Stimulated activated CD8-positive, alpha-beta memory T cell treated with anti-CD3 and anti-CD28 coated beads, Interleukin-12 subunit alpha, Interleukin-12 subunit beta, amount 100 ng/mL, for 1 hour (primary cell): ENCODE measurements around the gene LGR6.
"Not testable (repeated sequence)": the region's sequence is repeated elsewhere in the genome, so short reads cannot be mapped to it uniquely, and the experiment has no call there.

Experiments
- DNase-seq: peaks from one replicate; pipeline ENCODE4 v3.0.0-alpha.2; 2020; ENCODE audit warnings: low read depth

Gene LGR6, protein sequence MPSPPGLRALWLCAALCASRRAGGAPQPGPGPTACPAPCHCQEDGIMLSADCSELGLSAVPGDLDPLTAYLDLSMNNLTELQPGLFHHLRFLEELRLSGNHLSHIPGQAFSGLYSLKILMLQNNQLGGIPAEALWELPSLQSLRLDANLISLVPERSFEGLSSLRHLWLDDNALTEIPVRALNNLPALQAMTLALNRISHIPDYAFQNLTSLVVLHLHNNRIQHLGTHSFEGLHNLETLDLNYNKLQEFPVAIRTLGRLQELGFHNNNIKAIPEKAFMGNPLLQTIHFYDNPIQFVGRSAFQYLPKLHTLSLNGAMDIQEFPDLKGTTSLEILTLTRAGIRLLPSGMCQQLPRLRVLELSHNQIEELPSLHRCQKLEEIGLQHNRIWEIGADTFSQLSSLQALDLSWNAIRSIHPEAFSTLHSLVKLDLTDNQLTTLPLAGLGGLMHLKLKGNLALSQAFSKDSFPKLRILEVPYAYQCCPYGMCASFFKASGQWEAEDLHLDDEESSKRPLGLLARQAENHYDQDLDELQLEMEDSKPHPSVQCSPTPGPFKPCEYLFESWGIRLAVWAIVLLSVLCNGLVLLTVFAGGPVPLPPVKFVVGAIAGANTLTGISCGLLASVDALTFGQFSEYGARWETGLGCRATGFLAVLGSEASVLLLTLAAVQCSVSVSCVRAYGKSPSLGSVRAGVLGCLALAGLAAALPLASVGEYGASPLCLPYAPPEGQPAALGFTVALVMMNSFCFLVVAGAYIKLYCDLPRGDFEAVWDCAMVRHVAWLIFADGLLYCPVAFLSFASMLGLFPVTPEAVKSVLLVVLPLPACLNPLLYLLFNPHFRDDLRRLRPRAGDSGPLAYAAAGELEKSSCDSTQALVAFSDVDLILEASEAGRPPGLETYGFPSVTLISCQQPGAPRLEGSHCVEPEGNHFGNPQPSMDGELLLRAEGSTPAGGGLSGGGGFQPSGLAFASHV

DNA sequence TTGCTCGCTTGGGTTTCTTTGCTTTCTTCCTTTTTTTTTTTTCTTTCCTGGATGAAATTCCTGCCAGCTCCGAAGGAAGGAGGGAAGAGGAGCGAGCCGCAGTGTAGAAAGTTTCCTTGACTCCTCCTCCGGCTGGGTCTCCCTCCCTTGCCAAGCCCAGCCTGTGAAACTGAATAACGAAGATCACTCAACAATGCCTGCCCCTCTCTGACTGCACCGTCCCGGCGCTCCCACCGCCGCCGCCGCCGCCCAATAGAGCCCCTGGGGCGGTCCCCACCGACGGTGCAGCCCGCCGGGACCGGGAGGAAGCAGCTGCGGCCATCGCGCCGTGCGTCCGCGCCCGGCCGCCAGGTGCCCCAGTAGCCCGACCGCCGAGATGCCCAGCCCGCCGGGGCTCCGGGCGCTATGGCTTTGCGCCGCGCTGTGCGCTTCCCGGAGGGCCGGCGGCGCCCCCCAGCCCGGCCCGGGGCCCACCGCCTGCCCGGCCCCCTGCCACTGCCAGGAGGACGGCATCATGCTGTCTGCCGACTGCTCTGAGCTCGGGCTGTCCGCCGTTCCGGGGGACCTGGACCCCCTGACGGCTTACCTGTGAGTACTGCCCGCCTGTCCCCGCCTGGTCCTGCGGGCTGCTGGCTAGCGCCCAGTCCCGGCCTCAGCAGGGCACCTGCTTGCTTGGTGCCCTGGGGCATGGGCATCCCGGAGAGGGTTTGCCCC lies at the start of gene LGR6:
TSS of gene LGR6 (plus strand) at position 186 of the 714 bp plus-strand sequence. CDS start at position 377, 191 bp downstream.
- DNase-seq, result no peak

DNA sequence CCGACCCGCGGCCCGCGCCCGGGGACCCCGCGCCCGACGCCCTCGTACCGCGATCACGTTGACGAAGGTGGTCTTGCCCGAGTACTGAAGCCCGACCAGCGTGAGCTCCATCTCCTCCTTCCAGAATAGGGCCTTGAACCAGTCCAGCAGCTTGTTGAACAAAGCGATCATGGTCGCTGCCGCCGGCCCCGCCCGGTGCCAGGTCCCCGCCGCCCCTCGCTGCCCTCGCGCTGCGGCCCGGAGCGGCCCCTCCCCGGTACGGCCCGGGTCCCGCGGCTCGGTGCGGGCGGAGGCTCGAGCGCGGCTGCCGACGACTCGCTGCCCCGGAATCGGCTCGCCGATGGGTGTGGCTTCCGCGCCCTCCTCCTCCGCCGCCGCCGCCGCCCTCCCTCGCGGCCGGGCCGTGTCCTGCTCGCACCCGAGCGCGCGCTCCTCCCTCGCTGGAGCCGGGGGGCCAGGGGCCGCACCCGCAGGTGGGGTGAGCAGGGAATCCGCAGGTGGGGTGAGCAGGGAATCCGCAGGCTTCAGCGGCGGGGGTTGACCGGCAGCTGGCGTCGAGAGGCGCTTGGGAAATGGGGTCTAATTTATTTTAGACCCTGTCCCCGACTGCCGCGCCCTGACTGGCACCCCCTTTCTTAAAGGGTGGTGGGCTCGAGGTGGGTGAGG lies 49.1 kb upstream of the LGR6 start, which contains the start of gene ARL8A:
TSS of gene ARL8A (minus strand) at position 336 of the 666 bp plus-strand sequence. CDS start at position 171, 165 bp downstream.
- peak; percentile 45 for DNase-seq

DNA sequence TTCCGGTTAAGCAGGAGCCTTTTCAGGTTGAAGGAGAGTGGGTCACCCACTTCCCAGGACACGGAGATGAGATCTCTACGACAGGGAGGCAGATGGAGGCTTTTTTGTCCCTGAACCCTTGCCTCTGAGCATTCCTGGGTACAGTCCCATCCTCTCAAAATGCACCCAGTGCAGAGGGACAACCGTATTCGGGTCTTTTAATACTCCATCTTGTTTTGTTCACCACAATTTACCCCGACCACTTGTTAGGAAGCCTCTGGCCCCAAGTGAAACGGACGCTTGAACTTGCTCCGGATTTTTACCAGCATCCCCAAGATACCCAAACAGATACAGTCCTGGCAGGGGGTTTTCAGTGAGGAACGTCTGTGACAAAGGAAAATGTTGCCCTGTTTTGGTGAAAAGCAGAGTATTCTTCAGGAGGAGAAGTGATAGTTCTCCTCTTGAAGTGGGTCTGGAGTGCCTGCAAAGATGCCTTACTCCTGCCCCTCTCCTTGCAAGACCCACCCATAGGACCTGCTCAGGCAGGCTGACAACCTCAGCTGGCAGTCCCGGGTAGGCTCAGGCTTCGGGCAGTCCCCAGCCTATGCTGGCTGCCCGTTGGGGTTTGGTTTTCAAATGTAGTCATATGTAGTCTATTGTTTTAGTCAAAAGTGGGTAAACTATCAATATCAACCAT lies 48.4 kb upstream of the LGR6 start:
- no peak for DNase-seq

DNA sequence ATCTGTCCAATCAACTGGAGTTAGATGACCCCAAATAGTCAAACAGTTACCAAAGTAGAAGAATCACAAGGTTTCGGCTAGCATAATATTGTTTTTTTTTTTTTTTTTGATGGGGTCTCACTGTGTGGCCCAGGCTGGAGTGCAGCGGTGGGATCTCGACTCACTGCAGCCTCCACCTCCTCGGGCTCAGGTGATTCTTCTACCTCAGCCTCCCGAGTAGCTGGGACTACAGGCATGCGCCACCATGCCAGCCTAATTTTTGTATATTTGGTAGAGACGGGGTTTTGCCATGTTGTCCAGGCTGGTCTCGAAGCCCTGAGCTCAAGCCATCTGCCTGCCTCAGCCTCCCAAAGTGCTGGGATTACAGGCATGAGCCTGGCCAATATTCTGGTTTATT lies 47.9 kb upstream of the LGR6 start:
- DNase-seq, result not testable (repeated sequence)

DNA sequence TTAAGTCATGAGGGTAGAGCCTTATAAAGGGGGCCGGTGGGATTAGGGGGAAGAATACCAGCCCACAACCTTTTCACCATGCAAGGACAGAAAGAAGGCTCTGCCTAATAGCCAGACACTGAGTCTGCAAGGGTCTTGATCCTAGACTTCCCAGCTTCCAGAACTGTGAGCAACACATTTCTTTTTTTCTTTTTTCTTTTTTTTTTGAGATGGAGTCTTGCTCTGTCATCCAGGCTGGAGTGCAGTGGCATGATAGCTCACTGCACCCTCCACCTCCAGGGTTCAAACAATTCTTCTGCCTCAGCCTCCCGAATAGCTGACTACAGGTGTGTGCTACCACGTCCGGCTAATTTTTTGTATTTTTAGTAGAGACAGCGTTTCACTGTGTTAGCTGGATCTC lies 47.3 kb upstream of the LGR6 start:
- no peak for DNase-seq

DNA sequence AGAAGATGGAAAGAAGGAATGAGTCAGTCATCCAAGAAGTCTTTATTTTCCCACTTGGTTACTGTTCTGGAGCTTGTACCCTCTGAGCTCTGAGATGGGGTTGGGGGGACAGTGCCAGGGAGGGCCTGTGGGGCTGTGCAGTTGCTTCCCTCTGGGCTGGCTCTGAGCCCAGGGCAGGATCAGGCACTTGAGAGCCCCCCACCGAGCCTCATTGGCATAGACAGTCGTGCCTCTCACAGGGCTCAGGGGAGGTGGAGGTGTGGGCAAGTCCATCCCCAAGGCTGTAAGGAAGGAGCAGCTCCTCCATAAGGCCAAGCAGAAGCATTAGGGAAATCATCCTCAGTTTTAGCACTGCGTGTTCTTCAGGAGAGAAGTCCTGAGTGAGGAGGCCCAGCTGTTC lies 46.6 kb upstream of the LGR6 start:
- no peak for DNase-seq

DNA sequence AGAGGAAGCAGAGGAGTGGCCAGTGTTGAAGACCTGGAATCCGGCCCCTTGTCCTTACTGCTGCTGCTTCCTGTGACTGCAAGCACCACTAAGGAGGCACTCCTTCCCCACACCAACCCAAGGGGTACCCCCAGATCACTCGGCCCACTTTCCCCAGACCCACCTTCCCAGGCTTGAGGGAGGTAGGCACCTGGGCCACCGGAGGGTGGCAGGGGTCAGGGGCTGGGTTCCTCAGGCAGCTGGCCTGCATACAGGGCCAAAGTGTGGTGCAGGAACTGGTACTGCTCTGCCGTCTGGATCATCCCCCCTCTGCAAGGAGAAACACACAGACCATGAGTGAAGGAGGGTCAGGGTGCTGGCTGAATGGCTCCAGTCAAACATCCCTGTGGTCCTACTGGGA lies 45.2 kb upstream of the LGR6 start:
- no peak for DNase-seq

DNA sequence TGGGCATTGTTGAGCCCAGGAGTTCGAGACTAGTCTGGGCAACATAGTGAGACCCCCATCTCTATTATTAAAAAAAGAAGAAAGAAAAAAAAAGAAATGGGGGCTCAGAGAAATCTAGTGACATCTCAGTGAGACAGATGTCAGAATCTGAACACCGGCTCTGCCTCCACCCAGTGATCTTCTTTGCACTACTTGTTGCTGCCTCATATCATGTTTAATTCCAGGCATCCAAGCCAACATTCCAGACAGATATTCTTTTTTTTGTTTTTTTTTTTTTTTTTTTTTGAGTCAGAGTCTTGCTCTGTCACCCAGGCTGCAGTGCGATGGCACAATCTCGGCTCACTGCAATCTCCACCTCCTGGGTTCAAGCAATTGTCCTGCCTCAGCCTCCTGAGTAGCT lies 44.0 kb upstream of the LGR6 start:
- no peak for DNase-seq

DNA sequence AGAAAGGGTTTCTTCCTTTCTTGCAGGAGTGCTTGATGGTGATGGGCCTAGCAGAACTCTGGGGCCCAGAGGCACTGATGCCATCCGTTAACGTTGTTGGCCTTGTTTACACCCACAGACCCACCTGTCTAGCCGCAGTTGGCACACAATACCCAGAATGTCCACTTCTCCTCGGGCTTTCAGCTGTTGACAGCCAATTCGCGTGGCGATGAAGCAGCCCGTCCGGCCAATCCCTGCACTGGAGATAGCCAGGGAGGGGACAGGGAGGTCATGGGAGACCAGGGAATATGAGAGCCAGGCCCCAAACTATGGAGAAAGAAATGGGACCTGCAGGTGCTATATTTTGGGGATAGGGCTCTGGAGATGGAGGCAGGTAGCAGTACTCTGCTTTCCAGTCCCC lies 43.4 kb upstream of the LGR6 start:
- no peak for DNase-seq

DNA sequence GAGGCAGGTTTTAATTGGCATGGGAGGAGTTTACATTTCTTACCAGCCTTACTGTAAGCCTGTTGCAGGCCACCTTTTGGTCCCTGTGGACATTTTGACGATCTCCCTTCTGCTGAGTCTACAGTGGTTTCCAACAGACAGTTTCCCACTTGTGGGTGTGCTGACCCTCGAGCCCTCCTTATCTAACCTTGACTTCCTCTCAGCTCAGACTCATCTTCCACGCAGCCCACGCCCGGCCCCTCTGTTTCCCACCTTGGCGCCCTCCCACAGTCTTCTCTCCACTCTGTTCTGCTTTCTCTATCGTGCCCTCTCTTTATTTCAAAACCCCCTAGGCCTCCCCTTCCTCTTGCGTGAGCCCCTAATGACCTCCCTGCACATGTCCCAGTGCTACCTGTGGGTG lies 43.0 kb upstream of the LGR6 start:
- DNase-seq, result no peak

DNA sequence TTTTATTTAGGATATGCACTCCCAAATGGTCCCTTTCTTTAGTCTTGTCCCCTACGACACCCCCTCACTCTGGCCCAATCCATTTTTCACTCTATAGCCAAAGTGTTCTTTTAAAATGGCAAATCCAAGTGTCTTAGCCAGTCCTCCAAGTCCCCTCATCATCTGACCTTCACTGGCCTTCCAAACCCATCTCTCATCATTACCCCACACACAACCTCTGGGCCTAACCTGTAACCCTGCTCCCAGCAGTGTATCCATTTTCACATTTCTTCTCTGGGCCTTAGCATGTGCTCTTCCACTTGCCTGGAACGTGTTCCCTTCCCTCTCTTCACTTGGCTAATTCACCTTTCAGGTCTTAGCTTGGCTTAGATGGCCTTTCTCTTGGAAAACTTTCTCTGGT lies 42.6 kb upstream of the LGR6 start:
- no peak for DNase-seq

DNA sequence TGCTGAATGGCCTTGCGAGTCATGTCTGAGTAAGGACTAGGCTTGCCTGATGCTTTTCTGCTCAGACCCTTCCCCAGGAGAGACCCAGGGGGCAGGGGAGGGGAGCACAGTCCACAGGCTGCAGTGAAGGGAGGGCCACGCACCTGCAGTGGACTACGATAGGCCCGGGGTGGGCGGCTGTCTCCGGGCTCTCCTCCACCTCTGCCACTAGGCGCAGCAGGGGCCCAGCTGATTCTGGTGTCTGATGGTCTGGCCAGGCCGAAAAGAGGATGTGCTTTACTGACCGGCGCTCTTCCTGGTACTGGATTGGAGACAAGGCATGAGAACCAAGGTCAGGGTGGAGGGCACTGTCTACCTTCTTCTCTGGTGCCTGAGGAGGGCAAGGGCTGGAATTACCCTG lies 41.2 kb upstream of the LGR6 start:
- no peak for DNase-seq

DNA sequence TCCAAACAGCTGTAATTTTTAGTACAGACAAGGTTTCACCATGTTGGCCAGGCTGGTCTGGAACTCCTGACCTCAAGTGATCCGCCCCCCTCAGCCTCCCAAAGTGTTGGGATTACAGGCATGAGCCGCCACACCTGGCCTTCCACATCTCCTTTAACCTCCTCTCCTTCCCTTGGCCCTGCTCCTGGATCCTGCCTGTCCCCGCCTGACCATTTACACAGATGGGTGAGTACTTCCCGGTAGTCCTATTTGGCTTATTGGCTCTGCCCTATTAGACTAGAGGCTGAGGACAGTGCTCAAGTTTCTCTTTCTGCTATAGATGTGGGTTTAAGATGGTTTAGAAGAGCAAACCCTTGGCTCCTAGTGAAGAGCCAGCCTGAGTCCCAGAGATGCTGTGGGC lies 40.3 kb upstream of the LGR6 start:
- DNase-seq, result no peak

DNA sequence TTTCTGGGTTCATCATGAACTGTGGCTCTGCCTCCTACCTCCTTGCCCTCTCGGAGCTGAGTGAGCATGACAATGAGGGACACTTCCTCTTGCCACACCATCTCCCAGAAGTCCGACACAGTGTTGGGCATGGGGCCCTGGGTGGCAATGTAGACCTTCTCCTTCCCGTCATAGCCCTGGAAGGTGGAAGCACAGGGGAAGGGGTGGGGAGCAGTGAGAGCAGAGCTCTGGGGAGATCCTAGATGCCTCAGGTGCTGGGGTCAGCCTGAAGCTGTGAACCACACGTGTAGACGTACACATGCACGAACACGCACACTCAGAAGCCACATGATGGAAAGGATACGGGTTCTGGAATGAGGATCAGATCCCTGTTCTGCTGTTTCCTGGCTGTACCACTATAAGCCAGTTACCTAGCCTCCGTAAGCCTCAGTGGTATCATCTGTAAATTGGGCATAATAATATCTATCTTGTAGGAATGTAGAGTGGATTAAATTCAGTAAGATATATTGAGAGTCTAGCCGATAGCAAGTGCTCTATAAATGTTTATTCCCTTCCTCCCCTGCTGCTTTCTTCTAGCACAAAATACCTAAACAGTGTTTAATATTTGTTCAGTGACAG lies 39.3 kb upstream of the LGR6 start:
- no peak for DNase-seq

DNA sequence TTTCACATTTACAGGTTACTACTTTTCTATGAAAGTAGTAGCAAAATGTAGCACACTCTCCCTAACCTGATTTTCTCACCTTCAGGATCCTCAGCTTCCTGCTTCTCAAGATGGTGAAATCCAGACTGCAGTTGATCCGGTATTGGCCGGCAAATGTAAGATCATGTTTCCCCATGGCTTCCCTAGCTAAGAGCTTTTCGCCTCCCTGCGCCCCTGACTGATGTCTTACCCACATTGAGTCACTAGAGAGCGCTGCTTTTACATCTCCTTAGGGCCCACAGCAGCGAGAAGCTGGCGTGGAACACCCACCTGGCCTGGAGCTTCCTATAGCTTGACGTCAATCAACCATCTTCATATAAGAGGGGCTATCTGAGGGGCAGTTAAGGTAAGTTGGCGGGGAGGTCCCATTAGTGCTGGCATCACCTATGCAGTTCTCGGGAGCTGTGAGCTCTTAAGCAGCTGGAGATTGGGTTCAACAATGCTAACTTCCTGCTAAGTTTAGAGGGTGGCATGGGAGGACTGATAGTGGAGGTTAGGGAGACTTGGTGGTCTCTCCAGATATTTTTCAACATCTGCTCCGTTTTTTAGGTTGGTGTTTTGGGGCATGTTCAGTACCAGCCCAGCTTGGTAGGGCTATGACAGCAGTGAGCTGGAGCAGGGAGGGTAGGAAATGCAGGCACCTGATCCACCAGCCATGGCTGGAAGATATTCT lies 38.7 kb upstream of the LGR6 start:
- DNase-seq, result no peak

DNA sequence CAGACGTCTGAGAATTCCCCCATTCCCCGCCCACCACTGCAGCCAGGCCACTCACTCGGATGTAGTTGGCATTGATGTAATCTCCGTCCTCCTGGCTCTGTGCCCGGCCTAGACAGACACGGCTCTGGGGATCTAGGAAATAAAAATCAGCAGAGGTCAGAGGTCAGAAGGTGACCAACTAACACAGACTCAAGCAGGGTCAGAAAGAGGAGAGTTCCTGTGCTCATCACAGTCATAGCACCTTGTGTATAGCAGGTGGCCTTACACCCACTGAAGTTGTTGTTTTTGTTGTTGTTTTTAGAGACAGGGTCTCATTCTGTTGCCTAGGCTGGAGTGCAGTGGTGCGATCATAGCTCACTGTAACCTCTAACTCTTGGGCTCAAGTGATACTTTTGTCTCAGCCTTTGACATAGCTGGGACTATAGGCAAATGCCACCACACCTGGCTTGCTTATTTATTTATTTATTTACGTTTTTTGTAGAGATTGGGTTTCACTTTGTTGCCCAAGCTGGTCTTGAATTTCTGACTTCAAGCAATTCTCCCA lies 38.0 kb upstream of the LGR6 start:
- DNase-seq, result no peak

DNA sequence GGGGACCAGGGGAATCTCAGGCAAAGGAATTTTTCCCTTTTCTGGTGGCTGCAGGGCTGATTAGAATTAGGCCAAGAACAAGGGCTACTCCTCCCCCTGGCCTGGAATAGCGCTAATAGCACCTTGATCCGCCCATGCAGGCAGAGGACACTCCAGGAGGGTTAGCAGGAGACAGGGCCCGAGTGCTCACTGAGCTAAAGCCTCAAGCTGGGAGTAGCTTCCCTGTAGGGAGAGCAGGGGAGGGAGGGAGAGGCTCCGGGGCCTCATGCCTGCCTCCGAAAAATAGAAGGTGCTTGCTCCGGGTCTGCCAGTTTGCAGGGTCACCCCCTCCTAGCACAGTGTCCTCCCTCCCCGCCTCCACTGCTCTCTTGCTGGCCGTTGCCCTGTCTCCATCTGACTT lies 37.0 kb upstream of the LGR6 start:
- no peak for DNase-seq

DNA sequence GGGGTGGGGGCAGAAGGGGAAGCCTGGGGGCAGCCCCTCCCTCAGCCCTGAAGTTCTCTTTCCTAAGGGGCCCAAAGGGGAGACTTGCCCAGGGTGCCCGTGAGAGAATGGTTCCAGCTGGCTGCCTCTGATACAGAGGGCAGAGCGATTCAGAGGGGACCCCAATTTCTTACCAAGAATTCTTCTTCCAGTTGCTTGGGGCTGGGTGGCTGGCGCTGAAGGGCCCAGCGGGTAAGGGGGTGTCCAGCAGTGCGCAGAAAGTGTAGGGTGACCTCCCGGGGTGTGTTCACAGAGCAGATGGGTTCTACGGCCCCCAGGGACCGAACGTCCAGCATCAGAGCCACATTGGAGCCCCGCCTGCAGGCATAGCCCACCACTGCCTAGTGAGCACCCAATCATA lies 35.7 kb upstream of the LGR6 start:
- DNase-seq, result no peak

DNA sequence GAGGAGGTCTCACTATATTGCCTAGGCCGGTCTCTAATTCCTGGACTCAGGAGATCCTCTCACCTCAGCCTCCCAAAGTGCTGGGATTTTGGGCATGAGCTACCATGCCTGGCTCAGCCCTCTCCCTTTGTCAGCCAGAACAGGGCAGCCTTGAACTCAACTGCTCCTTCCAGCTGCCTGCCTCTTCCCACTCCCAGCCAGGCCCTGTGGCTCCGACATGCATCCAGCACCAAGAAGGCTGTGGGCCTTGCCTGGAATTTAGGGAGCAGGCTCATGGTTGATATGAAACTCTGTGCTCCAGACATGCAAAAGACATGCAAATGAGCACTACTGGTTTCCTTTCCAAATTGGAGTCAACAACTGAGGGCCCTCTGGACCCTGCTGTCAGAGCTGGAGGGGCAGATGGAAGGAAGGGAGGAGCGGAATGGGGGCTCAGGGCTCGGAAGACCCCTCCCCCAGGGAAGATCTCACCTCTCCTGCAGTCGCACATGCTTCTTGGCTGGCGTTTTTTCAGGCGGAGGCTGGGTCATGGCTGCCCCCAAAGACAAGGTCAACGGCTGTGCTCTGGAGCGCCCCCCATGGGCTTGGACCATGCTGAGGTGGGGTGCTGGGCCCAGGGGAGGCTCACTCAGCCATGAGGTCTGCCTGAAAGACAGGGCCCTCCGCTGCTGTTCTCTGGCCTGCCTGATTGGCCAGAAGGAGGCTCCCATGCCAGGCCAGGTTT lies 34.6 kb upstream of the LGR6 start:
- DNase-seq, result no peak
